H9 (cell line): ENCODE results near the gene PRPF8. TPM values are rescaled to one million over a fixed set of nuclear protein-coding genes. Genes with fewer than 3 reads are reported as not detected.

Experiments
- DNase-seq: peaks from one replicate; pipeline ENCODE4 v3.0.0-alpha.2; 2017
- H2AFZ ChIP-seq: one replicate; pipeline ENCODE4 v1.6.1; 2013; ENCODE audit warnings: mild to moderate bottlenecking, low read length, control low read depth, moderate library complexity
- H2AK5ac ChIP-seq: 2 replicates; pipeline ENCODE4 v1.6.1; 2013; ENCODE audit warnings: low read length, control low read depth, mixed read lengths; ENCODE audit not compliant: insufficient read length
- H2BK120ac ChIP-seq: one replicate; pipeline ENCODE4 v1.6.1; 2013; ENCODE audit warnings: low read depth, mild to moderate bottlenecking, low read length, control low read depth, inconsistent platforms; ENCODE audit not compliant: poor library complexity, severe bottlenecking
- H2BK12ac ChIP-seq: 2 replicates; pipeline ENCODE4 v1.6.1; 2013; ENCODE audit warnings: low read length, control low read depth, mixed read lengths, low read depth; ENCODE audit not compliant: insufficient read length
- H2BK15ac ChIP-seq: 2 replicates; pipeline ENCODE4 v1.6.1; 2013; ENCODE audit warnings: low read depth, low read length, control low read depth
- H2BK20ac ChIP-seq: one replicate; pipeline ENCODE4 v1.6.1; 2013; ENCODE audit warnings: low read depth, mild to moderate bottlenecking, low read length, control low read depth, inconsistent platforms; ENCODE audit not compliant: poor library complexity, severe bottlenecking
- H2BK5ac ChIP-seq: 2 replicates; pipeline ENCODE4 v1.6.1; 2013; ENCODE audit warnings: low read length, control low read depth, mixed read lengths; ENCODE audit not compliant: insufficient read length
- H3K14ac ChIP-seq: 2 replicates; pipeline ENCODE4 v1.6.1; 2013; ENCODE audit warnings: low read length, control low read depth; ENCODE audit not compliant: insufficient read depth
- H3K18ac ChIP-seq: 2 replicates; pipeline ENCODE4 v1.6.1; 2013; ENCODE audit warnings: low read depth, mild to moderate bottlenecking, mixed read lengths, low read length, control low read depth; ENCODE audit not compliant: insufficient read length
- H3K23ac ChIP-seq: 2 replicates; pipeline ENCODE4 v1.6.1; 2013; ENCODE audit warnings: low read length, control low read depth, mixed read lengths, low read depth; ENCODE audit not compliant: insufficient read length
- H3K23me2 ChIP-seq: 2 replicates; pipeline ENCODE4 v1.6.1; 2013; ENCODE audit warnings: low read depth, mild to moderate bottlenecking, mixed read lengths, low read length, control low read depth; ENCODE audit not compliant: insufficient read length, poor library complexity, severe bottlenecking
- H3K27ac ChIP-seq: 2 replicates; pipeline ENCODE4 v1.5.1; 2013; ENCODE audit warnings: low read length, control low read depth, mixed read lengths, low read depth; ENCODE audit not compliant: insufficient read length
- H3K27me3 ChIP-seq: 2 replicates; pipeline ENCODE4 v1.6.1; 2013; ENCODE audit warnings: low read length, control low read depth, inconsistent platforms; ENCODE audit not compliant: insufficient read depth
- H3K4ac ChIP-seq: 2 replicates; pipeline ENCODE4 v1.6.1; 2013; ENCODE audit warnings: low read depth, mild to moderate bottlenecking, control low read depth, inconsistent platforms, low read length, moderate library complexity
- H3K4me1 ChIP-seq: 2 replicates; pipeline ENCODE4 v1.6.1; 2013; ENCODE audit warnings: low read length, control low read depth, inconsistent platforms; ENCODE audit not compliant: insufficient read depth
- H3K4me2 ChIP-seq: 2 replicates; pipeline ENCODE4 v1.6.1; 2013; ENCODE audit warnings: low read length, control low read depth, mixed read lengths; ENCODE audit not compliant: insufficient read length, insufficient read depth
- H3K56ac ChIP-seq: 2 replicates; pipeline ENCODE4 v1.6.1; 2013; ENCODE audit warnings: low read depth, mild to moderate bottlenecking, mixed read lengths, low read length, control low read depth; ENCODE audit not compliant: insufficient read length
- H3K79me1 ChIP-seq: 2 replicates; pipeline ENCODE4 v1.6.1; 2013; ENCODE audit warnings: low read depth, mild to moderate bottlenecking, moderate library complexity, low read length, control low read depth, inconsistent platforms; ENCODE audit not compliant: insufficient read depth, poor library complexity, severe bottlenecking
- H3K79me2 ChIP-seq: 2 replicates; pipeline ENCODE4 v1.6.1; 2013; ENCODE audit warnings: low read length, control low read depth, inconsistent platforms; ENCODE audit not compliant: insufficient read depth
- H3K9ac ChIP-seq: 2 replicates; pipeline ENCODE4 v1.6.1; 2013; ENCODE audit warnings: low read length, control low read depth, mixed read lengths; ENCODE audit not compliant: insufficient read length; ENCODE audit errors: extremely low read depth
- H3K9me3 ChIP-seq: one replicate; pipeline ENCODE4 v1.6.1; 2013; ENCODE audit warnings: low read depth, low read length, inconsistent platforms; ENCODE audit not compliant: control insufficient read depth
- H3T11ph ChIP-seq: one replicate; pipeline ENCODE4 v1.6.1; 2013; ENCODE audit warnings: mild to moderate bottlenecking, low read length, control low read depth, inconsistent platforms
- H4K20me1 ChIP-seq: one replicate; pipeline ENCODE4 v1.6.1; 2013; ENCODE audit not compliant: control insufficient read depth, insufficient read length, insufficient read depth
- H4K5ac ChIP-seq: 2 replicates; pipeline ENCODE4 v1.6.1; 2013; ENCODE audit warnings: low read depth, mild to moderate bottlenecking, mixed read lengths, low read length, control low read depth; ENCODE audit not compliant: insufficient read length
- H4K8ac ChIP-seq: replicated peaks from 2 replicates; pipeline ENCODE4 v1.6.1; 2013; ENCODE audit warnings: low read length, control low read depth, mixed read lengths, low read depth; ENCODE audit not compliant: insufficient read length
- H4K91ac ChIP-seq: 2 replicates; pipeline ENCODE4 v1.6.1; 2013; ENCODE audit warnings: low read depth, mild to moderate bottlenecking, moderate library complexity, mixed read lengths, low read length, control low read depth; ENCODE audit not compliant: insufficient read length
- H3K27ac Mint-ChIP-seq, 3 experiments: 2 replicates in 2 of 3; 3 replicates in 1 of 3; pipeline ENCODE4 v1.8.0; 2020 to 2021; ENCODE audit warnings: mixed read lengths in 3 of 3, mild to moderate bottlenecking in 1 of 3, moderate library complexity in 1 of 3
- H3K27me3 Mint-ChIP-seq: 2 replicates; pipeline ENCODE4 v1.8.0; 2021; ENCODE audit warnings: low read depth, mild to moderate bottlenecking, moderate library complexity, mixed read lengths
- H3K36me3 Mint-ChIP-seq, 3 experiments: 2 replicates in 2 of 3; 3 replicates in 1 of 3; pipeline ENCODE4 v1.8.0; 2020 to 2021; ENCODE audit warnings: low read depth in 3 of 3, mixed read lengths in 3 of 3; ENCODE audit not compliant: insufficient read depth in 1 of 3
- H3K4me1 Mint-ChIP-seq, 2 experiments: 2 replicates each; pipeline ENCODE4 v1.8.0; 2020; ENCODE audit warnings: mixed read lengths in 2 of 2
- H3K4me3 Mint-ChIP-seq, 2 experiments: 2 replicates in 1 of 2; 3 replicates in 1 of 2; pipeline ENCODE4 v1.8.0; 2020 to 2021; ENCODE audit warnings: mild to moderate bottlenecking in 2 of 2, mixed read lengths in 2 of 2, moderate library complexity in 1 of 2
- H3K9me3 Mint-ChIP-seq, 2 experiments: 2 replicates in 1 of 2; 3 replicates in 1 of 2; pipeline ENCODE4 v1.8.0; 2020; ENCODE audit warnings: mild to moderate bottlenecking in 2 of 2, mixed read lengths in 2 of 2, moderate library complexity in 1 of 2
- WGBS: extraction: QIAGEN DNeasy Blood & Tissue Kit; methylation state at CpG from one replicate; pipeline ENCODE4 v1.1.7; 2013; ENCODE audit warnings: missing lambda C conversion rate, low lambda C conversion rate, mixed read lengths; ENCODE audit not compliant: insufficient read length; ENCODE audit errors: extremely low coverage; 5-methylcytosine and 5-hydroxymethylcytosine counted together
- total RNA-seq: library from RNA; stranded (reverse); gene quantifications from 2 replicates; pipeline ENCODE4 v1.2.1, GENCODE V29; 2021
- TF ChIP-seq, protein P1 (sequence below): fragments of 200-600 bp; sonication (generic); conservative IDR thresholded peaks from 3 replicates; pipeline ENCODE4 v1.8.0; 2021; ENCODE audit warnings: antibody characterized with exemption, mild to moderate bottlenecking

The PRPF8 gene
- total RNA-seq, 1 experiment from 2014 or later, result 408 TPM

DNA sequence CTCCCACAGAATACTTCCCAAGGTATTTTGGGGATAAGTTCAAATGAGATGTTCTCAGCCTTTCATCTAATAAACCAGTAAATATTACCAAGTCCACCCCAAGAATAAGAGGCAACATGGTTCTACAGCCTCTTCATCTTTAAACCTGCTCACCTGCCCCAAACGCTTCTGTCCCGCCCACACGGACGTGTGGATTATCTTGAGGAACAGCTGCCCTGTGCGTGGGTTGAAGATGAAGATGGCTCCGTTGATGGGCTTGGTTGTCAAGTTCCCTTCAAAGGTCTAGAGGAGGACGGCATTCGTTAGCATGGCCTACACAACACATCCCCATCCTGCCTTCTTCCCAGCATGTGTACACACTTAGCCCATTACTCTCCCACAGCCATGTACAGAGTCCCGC is 26.6 kb downstream of the PRPF8 start:
- Histone ChIP-seq H2AFZ (no peak overlapping the region), H2BK120ac (no peak overlapping the region), H3K9ac (no peak overlapping the region), H4K91ac (no peak overlapping the region), H2BK15ac (no peak overlapping the region), H4K5ac (no peak overlapping the region), H3K27me3 (no peaks in the 10 kb centered on the region), H2BK12ac (no peak overlapping the region), H3K79me1 (no peaks in the 10 kb centered on the region), H2BK5ac (no peak overlapping the region), H3K14ac (no peak overlapping the region), H3K18ac (no peak overlapping the region), H3K27ac (no peak overlapping the region), H3K23ac (no peak overlapping the region), H3K4me1 (no peaks in the 10 kb centered on the region), H2BK20ac (no peak overlapping the region), H4K20me1 (no peaks in the 10 kb centered on the region), H3T11ph (no peak overlapping the region), H3K4me2 (no peak overlapping the region), H3K9me3 (no peaks in the 10 kb centered on the region), H4K8ac (no peak overlapping the region), H3K79me2 (no peaks in the 10 kb centered on the region; the same call in 1 of the 2 replicates), H3K23me2 (no peaks in the 10 kb centered on the region), H3K4ac (no peak overlapping the region), H2AK5ac (no peak overlapping the region), H3K56ac (no peak overlapping the region)
- no peaks in the 10 kb centered on the region for H3K27me3 Mint-ChIP-seq
- H3K9me3 Mint-ChIP-seq, result no peaks in the 10 kb centered on the region
- no peak overlapping the region for H3K27ac Mint-ChIP-seq
- no peak for DNase-seq
- TF ChIP-seq, protein P1, sequence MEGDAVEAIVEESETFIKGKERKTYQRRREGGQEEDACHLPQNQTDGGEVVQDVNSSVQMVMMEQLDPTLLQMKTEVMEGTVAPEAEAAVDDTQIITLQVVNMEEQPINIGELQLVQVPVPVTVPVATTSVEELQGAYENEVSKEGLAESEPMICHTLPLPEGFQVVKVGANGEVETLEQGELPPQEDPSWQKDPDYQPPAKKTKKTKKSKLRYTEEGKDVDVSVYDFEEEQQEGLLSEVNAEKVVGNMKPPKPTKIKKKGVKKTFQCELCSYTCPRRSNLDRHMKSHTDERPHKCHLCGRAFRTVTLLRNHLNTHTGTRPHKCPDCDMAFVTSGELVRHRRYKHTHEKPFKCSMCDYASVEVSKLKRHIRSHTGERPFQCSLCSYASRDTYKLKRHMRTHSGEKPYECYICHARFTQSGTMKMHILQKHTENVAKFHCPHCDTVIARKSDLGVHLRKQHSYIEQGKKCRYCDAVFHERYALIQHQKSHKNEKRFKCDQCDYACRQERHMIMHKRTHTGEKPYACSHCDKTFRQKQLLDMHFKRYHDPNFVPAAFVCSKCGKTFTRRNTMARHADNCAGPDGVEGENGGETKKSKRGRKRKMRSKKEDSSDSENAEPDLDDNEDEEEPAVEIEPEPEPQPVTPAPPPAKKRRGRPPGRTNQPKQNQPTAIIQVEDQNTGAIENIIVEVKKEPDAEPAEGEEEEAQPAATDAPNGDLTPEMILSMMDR, result no peak
- H3K36me3 Mint-ChIP-seq, result peaks cover 77 to 98% (median 93%) of the 10 kb centered on the region in 3 experiments
- no peaks in the 10 kb centered on the region for H3K4me1 Mint-ChIP-seq
- no CpG with 5 or more reads among the region's 9 CpGs for WGBS
- H3K4me3 Mint-ChIP-seq, result no peak overlapping the region; a peak in 1 of 5 replicates
